Measurements from ENCODE around the gene LRRC63. TPM values are rescaled to one million over a fixed set of nuclear protein-coding genes. Genes with fewer than 3 reads are reported as not detected.
A peak's percentile ranks its signal among the peaks of the same experiment; 100 is the strongest.

LRRC63 gene
- total RNA-seq, 1 donor from 2014 or later, result 0.37 TPM

DNA sequence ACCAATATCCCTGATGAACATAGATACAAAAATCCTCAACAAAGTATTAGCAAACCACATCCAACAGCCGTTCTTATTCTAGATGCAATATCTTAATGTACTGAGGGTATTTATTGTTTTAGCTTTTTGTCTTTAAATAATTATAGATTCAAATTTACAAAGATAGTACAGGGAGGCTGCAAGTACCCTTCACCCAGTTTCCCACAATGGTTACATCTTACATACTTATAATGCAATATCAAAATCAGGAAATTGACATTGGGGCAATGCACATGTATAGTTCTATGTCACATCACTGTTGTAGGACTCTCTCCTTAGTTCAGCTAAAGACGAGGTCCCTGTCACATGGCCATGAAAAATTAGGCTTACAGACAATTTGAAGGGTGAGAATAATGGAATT lies 99.5 kb downstream of the LRRC63 start:
- H3K27ac Mint-ChIP-seq (ENCODE audit: unreplicated experiment), result peak overlapping the region; percentile 32
- H3K36me3 Mint-ChIP-seq (ENCODE audit: low read depth), result peaks cover 6% of the 10 kb centered on the region
- no peaks in the 10 kb centered on the region for H3K27me3 Mint-ChIP-seq (ENCODE audit: low read depth)
- DNase-seq (ENCODE audit: low read depth, low spot score), result no peak
- peaks cover 11% of the 10 kb centered on the region for H3K9me3 Mint-ChIP-seq
- no peaks in the 10 kb centered on the region for H3K4me1 Mint-ChIP-seq
- H3K4me3 Mint-ChIP-seq, result no peak overlapping the region
- TF ChIP-seq CTCF (conservative IDR thresholded peaks at IDR 0.05), result no peak

GRCh38 chr13:46313024-46313423 lies 101.3 kb downstream of the LRRC63 start:
- Mint-ChIP-seq H3K36me3 (ENCODE audit: low read depth) (peaks cover 6% of the 10 kb centered on the region), H3K4me1 (no peaks in the 10 kb centered on the region), H3K4me3 (no peak overlapping the region), H3K27ac (ENCODE audit: unreplicated experiment) (no peak overlapping the region), H3K9me3 (peaks cover 11% of the 10 kb centered on the region), H3K27me3 (ENCODE audit: low read depth) (no peaks in the 10 kb centered on the region)
- DNase-seq (ENCODE audit: low read depth, low spot score), result no peak
- no peak for TF ChIP-seq CTCF (conservative IDR thresholded peaks at IDR 0.05)

DNA sequence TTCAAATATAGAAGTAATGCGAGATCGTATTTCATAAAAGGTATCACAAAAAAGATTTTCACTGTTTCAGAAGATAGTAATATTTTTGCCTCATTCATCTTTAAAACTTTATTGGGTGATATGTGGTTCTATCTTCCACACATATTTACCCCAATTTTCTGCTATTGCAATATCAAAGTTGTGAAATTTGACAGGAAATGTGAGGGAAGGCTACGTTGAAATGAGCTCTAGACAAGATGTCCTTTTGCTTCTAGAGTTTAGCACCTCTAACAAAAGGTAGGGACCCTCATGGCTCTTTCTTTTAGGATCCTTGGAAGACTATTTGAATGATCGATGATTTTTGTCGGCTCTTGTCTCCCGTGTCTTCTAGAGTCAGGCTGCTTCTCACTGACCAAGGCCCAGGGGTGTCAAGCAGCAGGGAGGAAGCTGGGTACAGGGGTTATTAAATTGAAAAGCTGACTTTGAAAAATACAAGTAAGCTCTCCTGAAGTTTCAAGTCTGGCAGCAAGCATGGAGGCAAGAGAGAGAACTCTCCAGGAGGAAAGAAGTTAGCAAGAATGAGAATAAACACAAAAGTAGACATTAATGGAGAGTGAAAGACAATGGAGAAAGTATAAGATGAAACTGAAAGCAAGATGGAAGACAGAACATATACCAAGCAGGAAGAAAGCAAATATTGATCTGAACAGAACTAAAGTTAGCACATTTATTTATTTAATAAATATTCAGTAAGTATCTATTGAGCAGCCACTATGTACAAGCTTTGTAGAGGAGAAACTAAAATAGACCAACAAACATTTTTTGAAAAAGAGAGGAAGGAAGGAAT lies 101.9 kb downstream of the LRRC63 start:
- Mint-ChIP-seq H3K4me1 (no peaks in the 10 kb centered on the region), H3K4me3 (no peak overlapping the region), H3K27me3 (ENCODE audit: low read depth) (no peaks in the 10 kb centered on the region), H3K36me3 (ENCODE audit: low read depth) (peaks cover 6% of the 10 kb centered on the region), H3K27ac (ENCODE audit: unreplicated experiment) (no peak overlapping the region), H3K9me3 (peaks cover 8% of the 10 kb centered on the region)
- TF ChIP-seq CTCF (conservative IDR thresholded peaks at IDR 0.05), result no peak
- no peak for DNase-seq (ENCODE audit: low read depth, low spot score)

GRCh38 chr13:46314587-46314986 lies 102.9 kb downstream of the LRRC63 start:
- no peak for TF ChIP-seq CTCF (conservative IDR thresholded peaks at IDR 0.05)
- no peaks in the 10 kb centered on the region for H3K4me1 Mint-ChIP-seq
- H3K27me3 Mint-ChIP-seq (ENCODE audit: low read depth), result no peaks in the 10 kb centered on the region
- H3K27ac Mint-ChIP-seq (ENCODE audit: unreplicated experiment), result no peak overlapping the region
- H3K4me3 Mint-ChIP-seq, result no peak overlapping the region
- no peak for DNase-seq (ENCODE audit: low read depth, low spot score)
- peaks cover 6% of the 10 kb centered on the region for H3K36me3 Mint-ChIP-seq (ENCODE audit: low read depth)
- H3K9me3 Mint-ChIP-seq, result peaks cover 8% of the 10 kb centered on the region

- H3K36me3 Mint-ChIP-seq (ENCODE audit: low read depth), result peaks cover 4% of the 10 kb centered on the region
- no peaks in the 10 kb centered on the region for H3K4me1 Mint-ChIP-seq
- no peak for TF ChIP-seq CTCF (conservative IDR thresholded peaks at IDR 0.05)
- DNase-seq (ENCODE audit: low read depth, low spot score), result no peak
- H3K27me3 Mint-ChIP-seq (ENCODE audit: low read depth), result no peaks in the 10 kb centered on the region
- H3K9me3 Mint-ChIP-seq, result peaks cover 4% of the 10 kb centered on the region
- peak overlapping the region; percentile 65 for H3K27ac Mint-ChIP-seq (ENCODE audit: unreplicated experiment)
- no peak overlapping the region for H3K4me3 Mint-ChIP-seq
Observed at GRCh38 chr13:46315036-46315435, 103.3 kb downstream of the LRRC63 start.

Measured in neural crest cell (in vitro differentiated cells).